A549 (cell line): ENCODE measurements around the gene TBC1D20. TPM values are rescaled to one million over a fixed set of nuclear protein-coding genes. Genes with fewer than 3 reads are reported as not detected.

Experiments
- ATAC-seq, 2 experiments: fragments of 200-7000 bp in 1 of 2; fragments of >200 bp in 1 of 2; cut with Nextera tagmentation in 1 of 2; cut with Tn5 transposase in 1 of 2; 3 replicates each; pipeline versions ENCODE4 v1.8.0 to v1.9.1; 2018 to 2020; ENCODE audit warnings: mild to moderate bottlenecking in 1 of 2, moderate library complexity in 1 of 2
- CTCF ChIA-PET: fragments of 300-600 bp; sonication (Branson Sonifier 250); formaldehyde crosslinking; extraction: SDS; loops from one replicate; lab custom pipeline; 2021; ENCODE audit warnings: antibody characterized with exemption, inconsistent platforms; lab: Yijun Ruan, JAX
- POLR2A ChIA-PET: fragments of 350-600 bp; formaldehyde crosslinking; extraction: SDS; loops from one replicate; lab custom pipeline; 2021; ENCODE audit warnings: antibody characterized with exemption, inconsistent platforms; lab: Yijun Ruan, JAX
- DNase-seq, 2 experiments: peaks; one replicate each; pipeline versions ENCODE4 v3.0.0 to v3.0.0-alpha.2; 2011 to 2016; ENCODE audit warnings: low read depth in 1 of 2, low spot score in 1 of 2
- FAIRE-seq: peaks from 2 replicates; lab custom pipeline; 2011; peaks lifted over from hg19 to GRCh38; lab: Jason Lieb, UNC
- H3K27ac ChIP-seq, 2 experiments: fragments of >200 bp; sonication (Bioruptor Twin); formaldehyde crosslinking; 3 replicates each; pipeline ENCODE4 v1.5.1; 2016 to 2017
- H3K4me1 ChIP-seq: fragments of >200 bp; sonication (Bioruptor Twin); formaldehyde crosslinking; 3 replicates; pipeline ENCODE4 v1.6.1; 2016
- H3K4me2 ChIP-seq: fragments of >200 bp; sonication (Bioruptor Twin); formaldehyde crosslinking; 3 replicates; pipeline ENCODE4 v1.6.1; 2016
- H3K4me3 ChIP-seq: fragments of >200 bp; sonication (Bioruptor Twin); formaldehyde crosslinking; 3 replicates; pipeline ENCODE4 v1.5.1; 2016
- H3K9me3 ChIP-seq: fragments of >200 bp; sonication (Bioruptor Twin); formaldehyde crosslinking; 3 replicates; pipeline ENCODE4 v1.6.1; 2016
- BHLHE40 ChIP-seq: IDR thresholded peaks from 2 replicates; pipeline ENCODE4 v1.6.1; 2012; ENCODE audit warnings: low read depth, low read length, inconsistent platforms
- CBX2 ChIP-seq: fragments of 200-600 bp; sonication (generic); IDR thresholded peaks from 2 replicates; pipeline ENCODE4 v1.6.1; 2016; ENCODE audit warnings: low read depth, mild to moderate bottlenecking, borderline replicate concordance
- EP300 ChIP-seq, 2 experiments: fragments of >200 bp; sonication (Bioruptor Twin); formaldehyde crosslinking; IDR thresholded peaks; 2 replicates in 1 of 2; 3 replicates in 1 of 2; pipeline ENCODE4 v1.6.1; 2016 to 2017
- FOXS1 ChIP-seq: fragments of 250-450 bp; sonication (Bioruptor Pico); IDR thresholded peaks from 2 replicates; pipeline ENCODE4 v1.5.0; 2020; ENCODE audit warnings: mild to moderate bottlenecking, moderate library complexity
- HDAC2 ChIP-seq: fragments of 200-600 bp; sonication (generic); IDR thresholded peaks from 2 replicates; pipeline ENCODE4 v1.6.1; 2016
- JUN ChIP-seq, 2 experiments: fragments of >200 bp; sonication (Bioruptor Twin); formaldehyde crosslinking; IDR thresholded peaks; 2 replicates in 1 of 2; 3 replicates in 1 of 2; pipeline ENCODE4 v1.6.1; 2016 to 2017
- MAFK ChIP-seq: fragments of 450-650 bp; IDR thresholded peaks from 2 replicates; pipeline ENCODE4 v1.6.1; 2014; ENCODE audit not compliant: partially characterized antibody
- NPAS2 ChIP-seq: fragments of 250-450 bp; sonication (Bioruptor Pico); IDR thresholded peaks from 2 replicates; pipeline ENCODE4 v1.8.0; 2022; ENCODE audit warnings: mild to moderate bottlenecking, moderate library complexity, borderline replicate concordance
- PHF8 ChIP-seq: fragments of 200-600 bp; sonication (generic); IDR thresholded peaks from 2 replicates; pipeline ENCODE4 v1.6.1; 2016; ENCODE audit warnings: low read depth, mild to moderate bottlenecking, antibody characterized with exemption, moderate library complexity, borderline replicate concordance
- POLR2A ChIP-seq: IDR thresholded peaks from 2 replicates; pipeline ENCODE4 v1.6.1; 2012; ENCODE audit warnings: mild to moderate bottlenecking, low read length
- RAD21 ChIP-seq, 2 experiments: fragments of >200 bp in 1 of 2; sonication (Bioruptor Twin) in 1 of 2; formaldehyde crosslinking in 1 of 2; IDR thresholded peaks in 1 of 2; conservative IDR thresholded peaks in 1 of 2; 2 replicates in 1 of 2; 3 replicates in 1 of 2; pipeline ENCODE4 v1.6.1; 2012 to 2018; ENCODE audit warnings: inconsistent platforms in 1 of 2
- SMC3 ChIP-seq: fragments of >200 bp; sonication (Bioruptor Twin); formaldehyde crosslinking; IDR thresholded peaks from 3 replicates; pipeline ENCODE4 v1.6.1; 2018; ENCODE audit warnings: inconsistent platforms
- SREBF2 ChIP-seq: fragments of 450-650 bp; IDR thresholded peaks from 2 replicates; pipeline ENCODE4 v1.6.1; 2014; ENCODE audit warnings: mild to moderate bottlenecking, moderate library complexity
- TFCP2L1 ChIP-seq: fragments of 250-450 bp; sonication (Bioruptor Pico); IDR thresholded peaks from 2 replicates; pipeline ENCODE4 v1.5.0; 2021; ENCODE audit warnings: mild to moderate bottlenecking
- ZFP36 ChIP-seq: fragments of 450-650 bp; IDR thresholded peaks from 2 replicates; pipeline ENCODE4 v1.6.1; 2014; ENCODE audit warnings: borderline replicate concordance; ENCODE audit not compliant: partially characterized antibody
- WGBS: methylation state at CpG from one replicate; pipeline ENCODE4 v1.1.6; 2017; ENCODE audit errors: missing lambda C conversion rate; 5-methylcytosine and 5-hydroxymethylcytosine counted together
- polyA minus RNA-seq: library from RNA; depleted of rRNA, polyadenylated mRNA; stranded (reverse); fragments of >200 nt; gene quantifications from 2 replicates; pipeline ENCODE4 v1.2.3, GENCODE V29; 2011; rRNA and poly(A)+ RNA removed
- polyA plus RNA-seq, 4 experiments: library from polyadenylated mRNA; depleted of rRNA in 3 of 4; stranded (reverse); fragments of >200 nt; fragmentation: RNase III in 1 of 4; extraction: RNeasy Plus Mini Kit Qiagen cat#74134 plus additional on column Dnase treatment in 1 of 4; gene quantifications; 2 replicates in 3 of 4; 3 replicates in 1 of 4; pipeline ENCODE4 v1.2.3, GENCODE V29; 2011 to 2017
- TF ChIP-seq, protein P1 (sequence below): fragments of 200-600 bp; sonication (generic); IDR thresholded peaks from 2 replicates; pipeline ENCODE4 v1.6.1; 2016; ENCODE audit warnings: antibody characterized with exemption, mild to moderate bottlenecking, moderate library complexity
- TF ChIP-seq, protein P2 (sequence below): fragments of >200 bp; sonication (Bioruptor Twin); formaldehyde crosslinking; IDR thresholded peaks from 3 replicates; pipeline ENCODE4 v1.5.1; 2016
- TF ChIP-seq, protein P3 (sequence below): IDR thresholded peaks from 2 replicates; pipeline ENCODE4 v1.6.1; 2012
- TF ChIP-seq, protein P4 (sequence below): fragments of 150-350 bp; IDR thresholded peaks from 2 replicates; pipeline ENCODE4 v1.6.1; 2014; ENCODE audit warnings: low read depth, mild to moderate bottlenecking, low read length
- TF ChIP-seq, protein P5 (sequence below): fragments of 450-650 bp; IDR thresholded peaks from 2 replicates; pipeline ENCODE4 v1.6.1; 2014; ENCODE audit warnings: antibody characterized with exemption
- TF ChIP-seq, protein P6 (sequence below): fragments of >200 bp; sonication (Bioruptor Twin); formaldehyde crosslinking; IDR thresholded peaks from 3 replicates; pipeline ENCODE4 v1.6.1; 2016
- TF ChIP-seq, protein P7 (sequence below): IDR thresholded peaks from 2 replicates; pipeline ENCODE4 v1.6.1; 2012; ENCODE audit warnings: low read depth, borderline replicate concordance

The TBC1D20 gene, protein sequence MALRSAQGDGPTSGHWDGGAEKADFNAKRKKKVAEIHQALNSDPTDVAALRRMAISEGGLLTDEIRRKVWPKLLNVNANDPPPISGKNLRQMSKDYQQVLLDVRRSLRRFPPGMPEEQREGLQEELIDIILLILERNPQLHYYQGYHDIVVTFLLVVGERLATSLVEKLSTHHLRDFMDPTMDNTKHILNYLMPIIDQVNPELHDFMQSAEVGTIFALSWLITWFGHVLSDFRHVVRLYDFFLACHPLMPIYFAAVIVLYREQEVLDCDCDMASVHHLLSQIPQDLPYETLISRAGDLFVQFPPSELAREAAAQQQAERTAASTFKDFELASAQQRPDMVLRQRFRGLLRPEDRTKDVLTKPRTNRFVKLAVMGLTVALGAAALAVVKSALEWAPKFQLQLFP
- polyA plus RNA-seq (2011; rRNA removed) (43.4 and 53.9 TPM in 2 replicates), polyA plus RNA-seq (2017; fragmentation: RNase III; extraction: RNeasy Plus Mini Kit Qiagen cat#74134 plus additional on column Dnase treatment) (24.5 to 28.0 TPM (median 27.7 TPM) in 3 replicates), polyA minus RNA-seq (79.0 and 91.9 TPM in 2 replicates)
- 36.6 and 40.3 TPM in 2 replicates for polyA plus RNA-seq (2012; cell fraction: cytosol; rRNA removed)
- polyA plus RNA-seq (2012; cell fraction: nucleus; rRNA removed): 22.8 and 27.9 TPM in 2 replicates

DNA sequence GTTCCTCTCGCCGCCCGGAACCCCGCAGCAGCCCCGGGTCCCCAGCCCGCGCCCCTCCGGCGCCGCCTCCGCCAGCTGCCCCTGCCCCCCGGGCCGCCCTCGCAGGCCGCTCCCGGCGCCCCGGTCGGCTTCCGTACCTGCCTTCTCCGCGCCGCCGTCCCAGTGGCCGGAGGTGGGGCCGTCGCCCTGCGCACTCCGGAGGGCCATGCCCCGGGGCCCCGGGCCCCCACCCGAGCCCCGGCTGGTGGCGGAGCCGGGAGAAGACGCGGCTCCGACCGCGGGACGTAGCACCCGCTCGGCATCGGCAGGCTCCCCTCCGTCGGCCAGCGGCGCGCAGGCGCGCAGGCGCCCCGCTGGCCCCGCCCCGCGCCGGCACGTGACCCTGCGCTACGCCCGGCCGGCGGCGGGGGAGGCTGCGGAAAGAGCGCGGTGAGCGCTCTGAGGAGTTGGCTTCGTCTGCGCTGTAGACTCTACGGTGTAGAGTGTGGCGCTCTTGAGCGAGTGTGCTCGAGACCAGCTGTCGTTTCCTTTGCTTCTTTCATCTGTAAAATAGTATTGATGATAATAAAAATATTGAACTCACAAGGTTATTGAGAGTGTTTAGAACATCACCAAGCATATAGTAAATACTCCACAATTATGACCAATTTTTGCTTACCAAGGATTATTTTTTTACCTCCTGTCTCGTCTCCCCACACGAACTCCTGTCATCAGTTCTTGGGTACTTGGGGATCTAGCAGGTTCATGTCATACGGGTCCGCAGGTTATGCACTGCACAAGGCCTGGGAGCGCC, at the start of gene TBC1D20:
Gene TBC1D20 (minus strand): TSS at position 335 of the 793 bp plus-strand sequence. CDS start 128 bp downstream, at position 207.
- POLR2A ChIA-PET: interaction anchor here (0.5 to 1.8 kb wide), 8 partner anchors 14 to 115 kb away, joined by 3 to 13 read pairs (median 4); partner anchors contain the start of gene CSNK2A1
- TF ChIP-seq, protein P1, sequence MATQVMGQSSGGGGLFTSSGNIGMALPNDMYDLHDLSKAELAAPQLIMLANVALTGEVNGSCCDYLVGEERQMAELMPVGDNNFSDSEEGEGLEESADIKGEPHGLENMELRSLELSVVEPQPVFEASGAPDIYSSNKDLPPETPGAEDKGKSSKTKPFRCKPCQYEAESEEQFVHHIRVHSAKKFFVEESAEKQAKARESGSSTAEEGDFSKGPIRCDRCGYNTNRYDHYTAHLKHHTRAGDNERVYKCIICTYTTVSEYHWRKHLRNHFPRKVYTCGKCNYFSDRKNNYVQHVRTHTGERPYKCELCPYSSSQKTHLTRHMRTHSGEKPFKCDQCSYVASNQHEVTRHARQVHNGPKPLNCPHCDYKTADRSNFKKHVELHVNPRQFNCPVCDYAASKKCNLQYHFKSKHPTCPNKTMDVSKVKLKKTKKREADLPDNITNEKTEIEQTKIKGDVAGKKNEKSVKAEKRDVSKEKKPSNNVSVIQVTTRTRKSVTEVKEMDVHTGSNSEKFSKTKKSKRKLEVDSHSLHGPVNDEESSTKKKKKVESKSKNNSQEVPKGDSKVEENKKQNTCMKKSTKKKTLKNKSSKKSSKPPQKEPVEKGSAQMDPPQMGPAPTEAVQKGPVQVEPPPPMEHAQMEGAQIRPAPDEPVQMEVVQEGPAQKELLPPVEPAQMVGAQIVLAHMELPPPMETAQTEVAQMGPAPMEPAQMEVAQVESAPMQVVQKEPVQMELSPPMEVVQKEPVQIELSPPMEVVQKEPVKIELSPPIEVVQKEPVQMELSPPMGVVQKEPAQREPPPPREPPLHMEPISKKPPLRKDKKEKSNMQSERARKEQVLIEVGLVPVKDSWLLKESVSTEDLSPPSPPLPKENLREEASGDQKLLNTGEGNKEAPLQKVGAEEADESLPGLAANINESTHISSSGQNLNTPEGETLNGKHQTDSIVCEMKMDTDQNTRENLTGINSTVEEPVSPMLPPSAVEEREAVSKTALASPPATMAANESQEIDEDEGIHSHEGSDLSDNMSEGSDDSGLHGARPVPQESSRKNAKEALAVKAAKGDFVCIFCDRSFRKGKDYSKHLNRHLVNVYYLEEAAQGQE: no peak
- TF ChIP-seq, protein P2, sequence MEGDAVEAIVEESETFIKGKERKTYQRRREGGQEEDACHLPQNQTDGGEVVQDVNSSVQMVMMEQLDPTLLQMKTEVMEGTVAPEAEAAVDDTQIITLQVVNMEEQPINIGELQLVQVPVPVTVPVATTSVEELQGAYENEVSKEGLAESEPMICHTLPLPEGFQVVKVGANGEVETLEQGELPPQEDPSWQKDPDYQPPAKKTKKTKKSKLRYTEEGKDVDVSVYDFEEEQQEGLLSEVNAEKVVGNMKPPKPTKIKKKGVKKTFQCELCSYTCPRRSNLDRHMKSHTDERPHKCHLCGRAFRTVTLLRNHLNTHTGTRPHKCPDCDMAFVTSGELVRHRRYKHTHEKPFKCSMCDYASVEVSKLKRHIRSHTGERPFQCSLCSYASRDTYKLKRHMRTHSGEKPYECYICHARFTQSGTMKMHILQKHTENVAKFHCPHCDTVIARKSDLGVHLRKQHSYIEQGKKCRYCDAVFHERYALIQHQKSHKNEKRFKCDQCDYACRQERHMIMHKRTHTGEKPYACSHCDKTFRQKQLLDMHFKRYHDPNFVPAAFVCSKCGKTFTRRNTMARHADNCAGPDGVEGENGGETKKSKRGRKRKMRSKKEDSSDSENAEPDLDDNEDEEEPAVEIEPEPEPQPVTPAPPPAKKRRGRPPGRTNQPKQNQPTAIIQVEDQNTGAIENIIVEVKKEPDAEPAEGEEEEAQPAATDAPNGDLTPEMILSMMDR: peak; percentile 58
- peak; percentile 48 to 92; a peak in 3 of 5 replicates for TF ChIP-seq JUN (IDR thresholded peaks at IDR 0.05)
- TF ChIP-seq, protein P3, sequence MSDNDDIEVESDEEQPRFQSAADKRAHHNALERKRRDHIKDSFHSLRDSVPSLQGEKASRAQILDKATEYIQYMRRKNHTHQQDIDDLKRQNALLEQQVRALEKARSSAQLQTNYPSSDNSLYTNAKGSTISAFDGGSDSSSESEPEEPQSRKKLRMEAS: peak; percentile 93
- TF ChIP-seq MAFK: peak; percentile 90
- no peak for TF ChIP-seq CBX2
- no peak for TF ChIP-seq SREBF2
- TF ChIP-seq POLR2A: peak; percentile 94
- 0 out of 3 replicates have a peak, but pooled peaks have one; percentile 6 for TF ChIP-seq SMC3
- TF ChIP-seq, protein P4, sequence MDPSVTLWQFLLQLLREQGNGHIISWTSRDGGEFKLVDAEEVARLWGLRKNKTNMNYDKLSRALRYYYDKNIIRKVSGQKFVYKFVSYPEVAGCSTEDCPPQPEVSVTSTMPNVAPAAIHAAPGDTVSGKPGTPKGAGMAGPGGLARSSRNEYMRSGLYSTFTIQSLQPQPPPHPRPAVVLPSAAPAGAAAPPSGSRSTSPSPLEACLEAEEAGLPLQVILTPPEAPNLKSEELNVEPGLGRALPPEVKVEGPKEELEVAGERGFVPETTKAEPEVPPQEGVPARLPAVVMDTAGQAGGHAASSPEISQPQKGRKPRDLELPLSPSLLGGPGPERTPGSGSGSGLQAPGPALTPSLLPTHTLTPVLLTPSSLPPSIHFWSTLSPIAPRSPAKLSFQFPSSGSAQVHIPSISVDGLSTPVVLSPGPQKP: no peak
- no peak for TF ChIP-seq FOXS1
- TF ChIP-seq BHLHE40: peak; percentile 70
- TF ChIP-seq HDAC2: no peak
- TF ChIP-seq ZFP36: no peak
- TF ChIP-seq, protein P5, sequence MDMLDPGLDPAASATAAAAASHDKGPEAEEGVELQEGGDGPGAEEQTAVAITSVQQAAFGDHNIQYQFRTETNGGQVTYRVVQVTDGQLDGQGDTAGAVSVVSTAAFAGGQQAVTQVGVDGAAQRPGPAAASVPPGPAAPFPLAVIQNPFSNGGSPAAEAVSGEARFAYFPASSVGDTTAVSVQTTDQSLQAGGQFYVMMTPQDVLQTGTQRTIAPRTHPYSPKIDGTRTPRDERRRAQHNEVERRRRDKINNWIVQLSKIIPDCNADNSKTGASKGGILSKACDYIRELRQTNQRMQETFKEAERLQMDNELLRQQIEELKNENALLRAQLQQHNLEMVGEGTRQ: peak; percentile 76
- TF ChIP-seq EP300 (IDR thresholded peaks at IDR 0.05): no peak
- TF ChIP-seq NPAS2 (CRISPR knock-in tag): peak; percentile 56; the same call in 1 of the 2 replicates
- TF ChIP-seq PHF8: peak; percentile 54; the same call in 1 of the 2 replicates
- TF ChIP-seq, protein P6, sequence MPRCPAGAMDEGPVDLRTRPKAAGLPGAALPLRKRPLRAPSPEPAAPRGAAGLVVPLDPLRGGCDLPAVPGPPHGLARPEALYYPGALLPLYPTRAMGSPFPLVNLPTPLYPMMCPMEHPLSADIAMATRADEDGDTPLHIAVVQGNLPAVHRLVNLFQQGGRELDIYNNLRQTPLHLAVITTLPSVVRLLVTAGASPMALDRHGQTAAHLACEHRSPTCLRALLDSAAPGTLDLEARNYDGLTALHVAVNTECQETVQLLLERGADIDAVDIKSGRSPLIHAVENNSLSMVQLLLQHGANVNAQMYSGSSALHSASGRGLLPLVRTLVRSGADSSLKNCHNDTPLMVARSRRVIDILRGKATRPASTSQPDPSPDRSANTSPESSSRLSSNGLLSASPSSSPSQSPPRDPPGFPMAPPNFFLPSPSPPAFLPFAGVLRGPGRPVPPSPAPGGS: peak; percentile 86; the same call in 2 of the 3 replicates
- TF ChIP-seq TFCP2L1 (CRISPR knock-in tag): no peak
- TF ChIP-seq, protein P7, sequence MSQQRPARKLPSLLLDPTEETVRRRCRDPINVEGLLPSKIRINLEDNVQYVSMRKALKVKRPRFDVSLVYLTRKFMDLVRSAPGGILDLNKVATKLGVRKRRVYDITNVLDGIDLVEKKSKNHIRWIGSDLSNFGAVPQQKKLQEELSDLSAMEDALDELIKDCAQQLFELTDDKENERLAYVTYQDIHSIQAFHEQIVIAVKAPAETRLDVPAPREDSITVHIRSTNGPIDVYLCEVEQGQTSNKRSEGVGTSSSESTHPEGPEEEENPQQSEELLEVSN: peak; percentile 94
- TF ChIP-seq RAD21 (conservative IDR thresholded peaks at IDR 0.05 in 1 of 2, IDR thresholded peaks at IDR 0.05 in 1 of 2): peak in 1 of 2 experiments; percentile 29; a peak in 1 of 5 replicates
- peak; percentile 97 for FAIRE-seq

More for the DNA sequence above, at the start of gene TBC1D20:
- Histone ChIP-seq H3K27ac (peak within 1 kb of the TSS; percentile 91 to 92), H3K4me2 (peak within 1 kb of the TSS; percentile 78), H3K4me1 (peaks cover 25% of the 10 kb centered on the region), H3K4me3 (peak within 1 kb of the TSS; percentile 82), H3K9me3 (no peaks in the 10 kb centered on the region)
- CTCF ChIA-PET: interaction anchor here (0.8 to 3.8 kb wide), 12 partner anchors 10 to 190 kb away, joined by 3 to 22 read pairs (median 5); partner anchors contain the start of gene NRSN2
- DNase-seq (peak; percentile 89 to 92), ATAC-seq (peak; percentile 94 to 96)
- WGBS: 4% methylated on average over 36 of the region's 80 CpGs
